Measurements from ENCODE around the gene CHORDC1.
A peak's percentile ranks its signal among the peaks of the same experiment; 100 is the strongest.
"Not testable (repeated sequence)": the region's sequence is repeated elsewhere in the genome, so short reads cannot be mapped to it uniquely, and the experiment has no call there.

The CHORDC1 gene

GRCh38 chr11:90222459-90223247 is at the start of gene CHORDC1:
Gene CHORDC1, minus strand, starts transcription at chr11:90223049. Its CDS starts 95 bp downstream, at chr11:90222954.
- DNase-seq, result peak; percentile 75 to 91

- no peak for DNase-seq
Observed at GRCh38 chr11:90257158-90257525, 34.3 kb upstream of the CHORDC1 start.

GRCh38 chr11:90256404-90257157 is 33.7 kb upstream of the CHORDC1 start:
- no peak for DNase-seq

- DNase-seq, result no peak
Observed at GRCh38 chr11:90254065-90254464, 31.2 kb upstream of the CHORDC1 start.

- DNase-seq, result no peak
Observed at GRCh38 chr11:90252053-90252452, 29.2 kb upstream of the CHORDC1 start.

- DNase-seq, result no peak
Observed at GRCh38 chr11:90251599-90251998, 28.8 kb upstream of the CHORDC1 start.

- no peak for DNase-seq
Observed at GRCh38 chr11:90250970-90251369, 28.1 kb upstream of the CHORDC1 start.

GRCh38 chr11:90246468-90246867 is 23.6 kb upstream of the CHORDC1 start:
- DNase-seq, result no peak

GRCh38 chr11:90243534-90243933 is 20.7 kb upstream of the CHORDC1 start:
- DNase-seq, result no peak

GRCh38 chr11:90242894-90243416 is 20.1 kb upstream of the CHORDC1 start:
- DNase-seq, result no peak

GRCh38 chr11:90241414-90241813 is 18.6 kb upstream of the CHORDC1 start:
- DNase-seq, result no peak

- DNase-seq, result not testable (repeated sequence)
Observed at GRCh38 chr11:90239967-90240636, 17.3 kb upstream of the CHORDC1 start.

- DNase-seq, result no peak
Observed at GRCh38 chr11:90237004-90237403, 14.2 kb upstream of the CHORDC1 start.

GRCh38 chr11:90235526-90235925 is 12.7 kb upstream of the CHORDC1 start:
- DNase-seq, result no peak

GRCh38 chr11:90234977-90235376 is 12.1 kb upstream of the CHORDC1 start:
- no peak for DNase-seq

GRCh38 chr11:90229791-90230190 is 6.9 kb upstream of the CHORDC1 start:
- DNase-seq, result no peak

GRCh38 chr11:90228056-90228455 is 5.2 kb upstream of the CHORDC1 start:
- no peak for DNase-seq

GRCh38 chr11:90223248-90223585 is 368 bp upstream of the CHORDC1 start:
- no peak for DNase-seq

GRCh38 chr11:90221803-90222458 is 918 bp downstream of the CHORDC1 start:
- DNase-seq, result no peak

- no peak for DNase-seq
Observed at GRCh38 chr11:90220391-90220790, 2.5 kb downstream of the CHORDC1 start.

GRCh38 chr11:90219438-90219837 is 3.4 kb downstream of the CHORDC1 start:
- DNase-seq, result no peak

GRCh38 chr11:90218606-90219005 is 4.2 kb downstream of the CHORDC1 start:
- no peak for DNase-seq

- no peak for DNase-seq
Observed at GRCh38 chr11:90216611-90217010, 6.2 kb downstream of the CHORDC1 start.
